ENCODE measurements around the gene TMEM272. TPM values are rescaled to one million over a fixed set of nuclear protein-coding genes. Genes with fewer than 3 reads are reported as not detected.

The TMEM272 gene
- total and polyA plus RNA-seq, 2 donors (not counting 3 experiments of a cell fraction or from before 2014, with no cell fraction given) = not detected

- H2AFZ ChIP-seq (ENCODE audit: low read depth, low read length) = no peak overlapping the region
- H3K9me3 ChIP-seq (replicated peaks; ENCODE audit: control insufficient read depth, insufficient read depth, low read length) = no peaks in the 10 kb centered on the region
- H3K36me3 ChIP-seq (ENCODE audit: control insufficient read depth in 2 of 2, extremely low read depth in 1 of 2, insufficient read depth in 2 of 2, low read length in 2 of 2) = no peaks in the 10 kb centered on the region
- BruUV-seq (replicated peaks) = no TSS peak
- no peaks in the 10 kb centered on the region for H3K27me3 ChIP-seq (ENCODE audit: control insufficient read depth in 2 of 2, insufficient read depth in 2 of 2, low read length in 2 of 2)
- no peak for DNase-seq (ENCODE audit: low read depth, low spot score)
- dilution Hi-C loops (cut with MboI; ENCODE audit: extremely low pct_ligation_motif_present, low sequenced_read_pairs) = no loop called here
- H3K4me1 ChIP-seq (ENCODE audit: control insufficient read depth, extremely low read depth, insufficient read depth, low read length) = peaks cover 33% of the 10 kb centered on the region
- no peak overlapping the region for H3K9ac ChIP-seq (replicated peaks; ENCODE audit: extremely low read depth, insufficient read depth, low read length)
- POLR2A ChIA-PET = no interaction called here
- TF ChIP-seq MYC (IDR thresholded peaks at IDR 0.05; ENCODE audit: low read depth, low read length) = no peak
- no peak for TF ChIP-seq CTCF (IDR thresholded peaks at IDR 0.05; ENCODE audit: extremely low read depth in 1 of 2, insufficient read depth in 1 of 2, low read depth in 1 of 2, low read length in 2 of 2)
- no peak for TF ChIP-seq POLR2A (IDR thresholded peaks at IDR 0.05; ENCODE audit: low read depth, low read length)
- TF ChIP-seq GATA2 (IDR thresholded peaks at IDR 0.05; ENCODE audit: insufficient read depth, insufficient read length, low read depth, low read length) = no peak
- TF ChIP-seq FOS (IDR thresholded peaks at IDR 0.05; ENCODE audit: borderline replicate concordance, insufficient read depth, low read length) = no peak
- TF ChIP-seq EZH2 (IDR thresholded peaks at IDR 0.05; ENCODE audit: borderline replicate concordance, low read depth, low read length, severe bottlenecking) = no peak
- TF ChIP-seq JUN (IDR thresholded peaks at IDR 0.05; ENCODE audit: borderline replicate concordance, insufficient read depth, insufficient read length, low read depth) = no peak
- TF ChIP-seq POLR2AphosphoS5 (IDR thresholded peaks at IDR 0.05; ENCODE audit: insufficient read depth, low read depth, low read length) = no peak
- no peak for TF ChIP-seq MAX (IDR thresholded peaks at IDR 0.05; ENCODE audit: insufficient read depth, insufficient read length)
- no peaks in the 10 kb centered on the region for H4K20me1 ChIP-seq (replicated peaks; ENCODE audit: control insufficient read depth, extremely low read depth, insufficient read depth, low read length)
- H3K79me2 ChIP-seq (ENCODE audit: control insufficient read depth, insufficient read depth, low read length) = no peaks in the 10 kb centered on the region
- no peak overlapping the region for H3K4me3 ChIP-seq (replicated peaks in 1 of 3; ENCODE audit: insufficient read depth in 1 of 3, low read depth in 1 of 3, low read length in 3 of 3)
- H3K9me1 ChIP-seq (replicated peaks; ENCODE audit: control insufficient read depth, extremely low read depth, insufficient read depth, low read length) = no peaks in the 10 kb centered on the region
- no peak overlapping the region for H3K4me2 ChIP-seq (ENCODE audit: insufficient read depth, low read length)
- H3K27ac ChIP-seq (ENCODE audit: insufficient read depth, low read depth, low read length) = no peak overlapping the region
- intact Hi-C loops (cut with micrococcal nuclease) = loop anchor here (10.0 kb wide), 1 partner anchor 648 kb away; the partner anchor contains the start of genes CKAP2 and VPS36
- FAIRE-seq = no peak
- CTCF ChIA-PET = interaction anchor here (0.7 to 2.3 kb wide), 2 partner anchors 8 to 321 kb away, joined by 3 to 12 read pairs; no protein-coding TSS in a partner anchor
Measured at GRCh38 chr13:51807041-51807440, 37.9 kb downstream of the TMEM272 start.

Measured in endothelial cell of umbilical vein (primary cell).